NOMO-1 treated with dmso at 0.1 percent for 144 hours (cell line): ENCODE results near the gene MRPS23.

Experiments used
- DNase-seq: peaks from one replicate; lab custom pipeline; 2025; ENCODE audit not compliant: unreplicated experiment; lab: John Stamatoyannopoulos, UW

The MRPS23 gene

DNA sequence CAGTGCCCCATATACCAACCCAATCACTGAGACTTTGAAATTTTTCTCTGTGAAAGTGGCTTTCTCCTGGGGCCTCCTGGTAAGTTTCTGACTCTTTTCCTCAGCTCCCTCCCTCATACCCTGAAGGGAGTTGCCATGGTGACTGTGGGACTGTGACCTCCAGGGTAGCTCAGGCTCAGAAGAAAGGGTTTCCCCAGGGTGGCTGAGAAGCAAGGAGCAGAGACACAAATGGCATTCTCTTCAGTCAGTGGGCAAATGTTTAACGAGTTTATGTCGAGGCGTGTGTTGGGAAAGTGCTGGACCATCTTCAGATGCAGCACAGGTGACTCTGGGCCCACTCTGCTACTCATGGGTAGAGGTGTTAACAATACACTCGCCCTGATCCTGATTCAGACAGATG lies 46.8 kb downstream of the MRPS23 start:
- DNase-seq: no peak

GRCh38 chr17:57801044-57801711 lies 48.7 kb downstream of the MRPS23 start:
- DNase-seq: no peak

- DNase-seq: no peak
Observed at GRCh38 chr17:57794841-57795240, 55.0 kb downstream of the MRPS23 start.

DNA sequence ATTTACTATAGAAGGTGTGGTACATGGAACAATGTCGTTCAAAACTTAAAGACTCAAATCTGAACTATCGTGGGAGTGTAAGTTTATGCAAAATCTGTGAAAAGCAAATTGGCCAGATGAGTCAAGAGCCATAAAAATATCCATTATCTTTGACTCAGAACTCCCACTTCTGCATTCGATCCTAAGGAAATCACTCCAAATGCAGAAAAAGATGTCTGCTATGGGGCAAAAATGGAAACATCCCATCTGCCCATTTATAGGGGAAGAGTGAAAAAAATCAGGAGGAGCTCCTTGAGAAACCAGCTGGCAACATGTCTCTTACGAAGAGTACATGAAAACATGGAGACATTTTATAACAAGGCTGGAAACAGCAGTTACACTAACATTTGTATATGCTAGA lies 61.1 kb downstream of the MRPS23 start:
- DNase-seq: no peak

DNA sequence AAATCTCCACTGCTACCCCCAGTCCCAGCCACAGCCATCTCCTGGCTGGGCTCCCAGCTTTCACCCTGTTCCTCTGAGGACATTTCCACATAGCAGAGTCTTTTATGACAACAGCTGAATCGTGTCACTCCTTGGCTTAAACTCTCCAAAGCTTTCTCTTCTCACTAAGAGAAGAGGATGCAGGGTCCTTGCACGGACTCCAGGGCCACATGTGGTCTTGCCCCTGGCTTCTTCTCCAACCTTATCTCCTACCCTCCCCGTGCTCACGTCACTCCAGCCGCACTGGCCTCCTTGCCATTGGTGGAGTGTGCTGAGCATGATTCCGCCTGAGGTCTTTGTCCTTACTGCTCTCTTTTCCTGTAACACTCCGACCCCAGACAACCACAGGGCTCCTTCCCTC lies 64.8 kb downstream of the MRPS23 start:
- DNase-seq: no peak
